HG03139 (cell line): ENCODE results near the gene GPR179.

Experiments
- ATAC-seq: cut with Tn5 transposase; IDR thresholded peaks from one replicate; pipeline ENCODE4 v1.9.1; 2021; ENCODE audit not compliant: unreplicated experiment

GPR179 gene

DNA sequence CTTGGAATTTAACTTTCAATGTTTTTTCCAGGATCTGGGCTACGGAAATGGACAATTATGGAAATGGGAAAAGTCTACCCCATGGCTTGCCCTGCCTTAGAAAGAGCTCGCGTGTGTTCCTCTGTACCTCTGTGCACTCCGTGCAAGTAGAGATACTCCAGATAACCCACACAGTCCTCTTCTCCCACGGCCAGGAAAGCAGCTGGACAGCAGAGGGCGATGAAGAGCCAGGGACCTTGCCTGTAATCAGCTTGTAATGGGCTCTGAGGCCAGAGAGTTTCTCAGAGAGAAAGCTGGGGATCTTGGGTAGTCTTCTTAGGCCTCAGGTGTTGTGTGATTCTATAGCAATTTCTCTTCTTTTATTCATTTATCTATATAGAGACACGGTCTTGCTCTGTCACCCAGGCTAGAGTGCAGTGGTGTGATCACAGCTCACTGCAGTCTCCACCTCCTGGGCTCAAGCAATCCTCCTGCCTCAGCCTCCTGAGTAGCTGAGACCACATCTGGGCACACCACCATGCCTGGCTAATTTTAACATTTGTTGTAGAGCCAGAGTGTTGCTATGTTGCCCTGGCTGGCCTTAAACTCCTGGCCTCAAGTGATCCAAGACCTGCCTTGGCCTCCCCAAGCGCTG lies 5.5 kb upstream of the GPR179 start:
- no peak for ATAC-seq

DNA sequence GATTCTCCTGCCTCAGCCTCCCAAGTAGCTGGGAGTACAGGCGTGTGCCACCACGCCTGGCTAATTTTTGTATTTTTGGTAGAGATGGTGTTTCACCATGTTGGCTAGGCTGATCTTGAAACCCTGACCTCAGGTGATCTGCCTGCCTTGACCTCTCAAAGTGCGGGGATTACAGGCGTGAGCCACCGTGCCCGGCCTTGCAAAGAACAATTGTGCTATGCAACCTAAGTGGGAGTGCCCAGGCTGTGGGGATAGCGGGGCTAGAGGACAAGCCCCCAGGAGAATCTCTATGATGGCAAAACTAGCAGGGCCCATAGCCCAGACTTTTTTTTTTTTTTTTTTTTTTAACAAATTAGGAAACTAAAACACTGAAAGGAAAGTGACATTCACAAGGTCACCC lies 2.0 kb upstream of the GPR179 start:
- ATAC-seq = no peak

DNA sequence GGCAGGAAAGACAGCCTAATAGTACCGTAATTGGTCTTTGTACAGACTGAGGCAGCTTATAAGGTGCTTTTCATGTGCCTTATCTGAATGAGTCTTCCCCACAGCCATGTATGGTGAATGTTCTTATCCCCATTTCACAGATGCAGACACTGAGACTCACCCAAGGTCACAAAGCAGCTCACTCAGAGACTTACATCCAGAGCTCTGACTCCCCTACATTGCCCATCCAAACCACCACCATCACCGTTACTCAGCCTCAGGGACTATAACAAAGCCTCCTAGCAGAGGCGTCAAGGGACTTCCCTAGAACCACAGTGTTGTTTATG lies 627 bp upstream of the GPR179 start:
- ATAC-seq = no peak

DNA sequence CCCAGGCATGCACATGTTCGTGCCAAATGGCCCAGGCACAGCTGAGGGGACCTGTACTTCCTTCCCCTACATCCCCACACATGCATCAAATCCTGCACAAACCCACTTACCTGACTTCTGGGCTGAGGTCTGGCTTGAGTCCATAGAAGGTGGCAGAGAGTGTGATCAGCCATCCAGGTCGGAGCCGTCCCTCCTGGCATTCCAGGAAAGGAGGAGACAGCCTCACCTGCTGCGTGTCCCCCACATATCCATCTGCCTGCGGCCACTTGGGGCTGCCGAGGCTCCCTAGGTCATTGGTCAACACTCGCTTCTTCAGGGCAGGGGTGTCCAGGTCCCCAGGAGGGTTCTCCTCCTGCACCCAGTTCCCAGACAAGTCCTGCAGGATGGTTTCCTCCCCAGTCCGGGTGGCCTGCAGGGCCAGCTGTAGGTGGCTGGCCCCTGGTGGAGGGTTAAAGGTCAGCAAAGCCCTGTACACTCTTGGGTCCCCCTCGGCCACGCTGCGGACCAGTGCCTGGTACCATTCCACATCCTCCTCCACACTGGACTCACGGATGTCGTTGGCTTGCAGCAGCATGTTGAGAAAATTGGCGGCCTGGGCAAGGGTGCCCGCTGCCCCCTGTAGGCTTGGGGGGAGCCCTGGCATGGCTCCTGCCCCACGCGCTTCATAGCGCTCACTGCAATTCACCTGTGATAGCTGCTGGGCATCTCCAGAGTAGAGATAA lies 709 bp downstream of the GPR179 start:
- ATAC-seq = no peak

DNA sequence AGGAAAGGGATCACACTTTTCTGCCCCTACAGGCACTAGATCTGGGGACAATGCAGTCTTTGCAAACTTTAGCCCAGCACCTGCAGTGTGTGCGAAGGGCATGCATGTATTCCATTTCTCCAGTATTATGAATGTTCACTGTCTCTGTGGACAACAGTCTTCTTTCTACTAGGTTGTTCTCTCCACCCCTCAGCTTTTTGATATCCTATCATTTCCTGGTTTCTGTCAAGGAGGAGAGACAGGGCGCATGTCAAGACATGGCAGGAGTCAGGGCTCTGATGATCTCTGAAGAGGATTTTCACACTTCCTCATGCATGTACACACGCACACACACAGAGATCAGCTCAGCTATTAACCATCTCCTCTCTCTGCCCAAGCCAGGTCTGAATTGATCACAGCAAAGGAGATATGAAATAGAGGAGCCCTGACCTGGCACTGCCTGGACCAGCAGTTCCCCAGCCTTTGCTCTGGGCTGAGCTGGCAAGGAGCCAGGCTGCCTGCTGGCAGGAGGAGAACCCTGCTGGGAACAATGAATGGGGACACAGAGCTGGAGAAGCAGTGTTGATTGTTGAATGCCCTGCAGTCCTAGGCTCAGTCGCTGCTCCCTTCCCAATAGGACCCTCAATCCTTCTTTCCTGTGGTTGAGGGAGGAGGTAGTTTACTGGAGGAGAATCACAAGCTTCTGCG lies 2.6 kb downstream of the GPR179 start:
- ATAC-seq = no peak

DNA sequence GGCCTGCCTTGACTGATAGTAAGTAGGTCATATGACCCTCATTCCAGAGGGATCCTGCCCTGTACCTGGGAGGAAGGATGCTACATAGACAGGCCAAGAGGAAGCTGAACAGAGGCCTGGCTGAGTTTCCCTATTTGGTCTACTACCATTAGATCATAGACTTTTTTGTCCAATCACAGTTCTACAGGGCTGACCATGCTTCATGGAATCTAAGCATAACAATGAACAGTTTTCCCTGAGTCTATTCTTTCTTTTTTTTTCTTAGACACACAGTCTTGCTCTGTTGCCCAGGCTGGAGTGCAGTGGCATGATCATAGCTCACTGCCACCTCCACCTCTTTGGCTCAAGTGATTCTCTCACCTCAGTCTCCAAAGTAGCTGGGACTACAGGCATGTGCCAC lies 3.9 kb downstream of the GPR179 start:
- ATAC-seq = no peak

DNA sequence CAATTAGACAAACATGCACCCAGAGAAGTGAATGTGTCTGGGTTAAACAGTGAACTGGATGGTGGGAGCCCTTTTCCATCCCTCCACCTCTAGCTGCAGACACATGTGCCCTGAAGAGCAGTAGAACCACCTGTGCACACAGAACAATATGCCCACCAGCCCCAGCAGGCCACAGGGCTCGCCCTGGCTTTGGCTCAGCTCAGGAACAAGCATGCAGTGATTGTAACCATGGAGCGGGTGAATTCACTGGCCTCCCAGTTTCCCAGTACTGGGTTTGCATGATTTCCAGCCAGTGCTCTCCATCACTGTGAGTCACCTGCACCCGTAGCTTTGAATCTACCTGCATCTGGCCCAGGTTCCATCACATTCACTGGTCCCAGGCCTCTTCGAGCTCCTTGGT lies 5.2 kb downstream of the GPR179 start:
- no peak for ATAC-seq

DNA sequence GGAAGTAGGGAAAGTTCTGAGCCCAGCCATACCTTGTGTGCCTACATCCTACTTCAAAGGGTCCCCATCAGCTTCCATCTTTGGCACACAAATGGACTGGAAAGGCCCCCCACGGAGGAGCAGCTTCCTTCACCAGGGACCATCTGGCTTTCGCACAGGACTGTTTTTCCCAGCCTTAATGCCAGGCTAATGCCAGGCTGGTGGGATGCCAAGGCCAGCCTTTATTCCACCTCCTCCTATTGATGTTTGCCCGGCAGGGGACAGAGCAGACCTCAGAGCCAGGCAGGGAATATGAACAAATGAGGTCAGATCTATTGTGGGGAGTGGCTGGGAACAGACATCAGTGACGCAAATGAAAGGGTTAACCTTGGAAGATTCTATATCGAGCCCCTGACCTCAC lies 5.7 kb downstream of the GPR179 start:
- no peak for ATAC-seq

DNA sequence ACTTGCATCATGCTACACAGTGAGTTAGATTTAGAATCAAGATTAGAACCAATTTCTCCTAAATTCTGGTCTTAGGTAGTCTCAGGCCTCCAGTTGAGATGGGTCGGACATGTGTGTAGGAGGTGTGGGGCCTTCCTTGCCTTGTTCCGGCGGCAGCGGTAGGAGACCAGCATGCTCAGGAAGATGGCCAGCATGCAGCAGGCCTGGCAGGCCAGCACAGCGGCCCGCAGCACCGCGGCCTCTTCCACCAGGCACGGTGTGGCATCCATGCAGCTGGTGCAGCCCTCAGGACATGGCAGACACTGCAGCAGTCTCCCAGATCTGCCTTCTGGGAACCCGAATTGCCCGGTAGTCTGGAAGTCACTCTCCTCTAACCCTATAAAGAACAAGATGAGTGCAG lies 6.9 kb downstream of the GPR179 start:
- no peak for ATAC-seq

DNA sequence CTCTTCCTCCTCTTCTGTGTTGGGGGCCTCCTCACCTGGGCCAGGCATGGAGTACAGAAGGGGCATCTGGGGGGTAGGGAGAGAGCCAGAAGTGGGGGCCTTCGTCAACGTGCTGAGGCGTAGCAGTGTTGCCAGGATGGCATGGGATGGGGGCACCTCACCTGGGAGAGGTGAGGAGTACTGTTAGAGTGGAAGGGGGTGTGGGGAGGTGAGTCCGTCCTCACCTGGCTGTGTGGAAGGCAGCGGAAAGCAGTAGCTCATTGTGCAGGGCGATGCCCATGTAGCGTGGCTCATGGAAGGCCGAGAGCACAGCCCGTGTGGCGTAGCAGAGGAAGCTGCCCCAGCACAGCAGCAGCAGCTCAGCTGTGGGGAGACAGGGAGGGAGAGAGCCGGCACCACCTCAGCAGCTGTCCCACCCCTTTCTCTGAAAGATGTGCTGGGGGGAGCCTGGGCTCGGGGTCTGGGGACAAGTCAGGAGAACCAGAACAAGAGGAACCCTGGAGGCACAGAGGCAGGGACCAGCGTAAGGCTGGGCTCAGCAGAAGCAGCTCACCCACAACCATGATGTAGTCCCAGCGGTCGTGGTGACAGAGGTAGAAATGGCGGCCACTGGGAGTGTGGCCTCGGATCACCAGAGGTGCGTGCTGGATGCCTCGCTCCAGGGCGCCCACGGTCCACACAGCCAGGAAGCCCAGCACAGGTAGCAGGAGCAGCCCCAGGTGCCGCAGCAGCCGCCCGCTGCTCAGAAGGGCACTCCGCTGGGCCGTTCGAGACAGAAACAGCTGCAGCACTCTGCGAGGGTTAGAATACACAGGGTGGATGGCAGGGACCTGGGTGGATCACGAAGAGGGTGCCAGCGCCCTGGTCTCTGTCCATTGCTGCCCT lies 9.0 kb downstream of the GPR179 start:
- no peak for ATAC-seq

DNA sequence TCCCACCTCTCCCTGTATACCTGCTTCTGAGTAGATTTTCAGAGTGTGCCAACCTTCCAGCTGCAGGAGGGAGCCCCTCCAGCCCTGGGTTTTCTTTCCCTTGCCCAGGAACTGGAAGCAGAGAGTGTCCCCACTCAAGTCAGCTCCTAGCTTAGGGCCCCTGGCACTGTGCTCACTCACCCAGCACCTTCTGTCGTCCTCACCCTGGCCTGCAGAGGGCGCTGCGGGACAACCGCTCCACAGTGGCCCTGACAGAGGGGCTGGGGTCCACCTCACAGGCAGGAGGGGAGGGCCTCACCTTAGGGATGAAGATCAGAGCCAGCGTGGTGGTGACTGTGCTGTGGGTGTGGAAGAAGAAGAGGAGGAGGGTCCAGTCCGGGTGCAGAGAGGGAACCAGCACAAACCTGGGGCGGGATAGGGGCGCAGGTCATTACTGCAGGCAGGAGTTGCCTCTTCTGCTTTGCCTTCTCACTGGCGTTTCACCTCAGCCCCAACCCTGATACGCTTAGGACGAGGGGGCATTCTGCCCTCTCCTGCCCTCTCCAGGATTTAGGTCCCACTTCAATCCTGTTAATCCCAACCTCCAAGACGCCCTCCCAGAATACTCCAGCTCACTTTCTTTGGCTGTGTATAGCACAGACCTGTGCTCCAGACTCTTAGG lies 10.0 kb downstream of the GPR179 start:
- ATAC-seq = no peak

DNA sequence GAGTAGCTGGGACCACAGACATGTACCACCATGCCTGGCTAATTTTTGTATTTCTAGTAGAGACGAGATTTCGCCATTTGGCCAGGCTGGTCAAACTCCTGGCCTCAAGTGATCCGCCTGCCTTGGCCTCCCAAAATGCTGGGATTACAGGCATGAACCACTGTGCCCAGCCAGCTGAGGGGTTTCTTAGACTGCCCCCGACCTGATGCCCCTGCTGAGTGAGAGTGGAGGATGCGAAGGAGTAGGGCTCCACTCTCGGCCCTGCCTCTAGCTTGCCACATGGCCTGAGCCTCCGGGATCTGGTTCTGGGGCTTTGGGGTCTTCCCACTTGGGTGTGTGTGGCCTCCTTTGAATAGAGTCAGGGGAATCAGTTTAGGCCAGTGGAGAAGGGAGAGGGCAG lies 11.0 kb downstream of the GPR179 start:
- ATAC-seq = no peak

DNA sequence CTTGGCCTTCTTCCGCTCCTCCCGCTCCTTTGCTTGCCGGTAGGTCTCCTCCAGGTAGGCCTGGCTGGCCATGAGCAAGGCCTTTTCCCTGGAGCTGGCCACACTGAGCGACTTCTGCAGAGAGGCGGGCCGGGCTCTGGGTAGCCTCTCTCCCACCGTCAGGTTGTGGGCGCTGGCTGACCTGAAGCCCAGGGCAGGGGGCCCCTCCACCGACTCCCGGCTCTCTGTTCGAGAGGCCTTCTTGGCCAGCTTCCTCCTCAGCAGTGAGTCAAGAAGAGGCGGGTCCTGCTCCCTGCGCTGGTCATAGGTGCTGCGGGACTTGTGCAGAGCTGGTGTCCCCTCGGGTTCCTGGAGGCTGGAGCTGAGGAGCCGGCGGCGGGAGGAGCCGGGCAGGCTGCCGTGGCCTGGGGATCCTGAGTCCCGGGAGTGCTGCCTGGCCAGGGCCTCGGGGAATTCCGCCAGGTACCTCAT lies 12.8 kb downstream of the GPR179 start:
- no peak for ATAC-seq

DNA sequence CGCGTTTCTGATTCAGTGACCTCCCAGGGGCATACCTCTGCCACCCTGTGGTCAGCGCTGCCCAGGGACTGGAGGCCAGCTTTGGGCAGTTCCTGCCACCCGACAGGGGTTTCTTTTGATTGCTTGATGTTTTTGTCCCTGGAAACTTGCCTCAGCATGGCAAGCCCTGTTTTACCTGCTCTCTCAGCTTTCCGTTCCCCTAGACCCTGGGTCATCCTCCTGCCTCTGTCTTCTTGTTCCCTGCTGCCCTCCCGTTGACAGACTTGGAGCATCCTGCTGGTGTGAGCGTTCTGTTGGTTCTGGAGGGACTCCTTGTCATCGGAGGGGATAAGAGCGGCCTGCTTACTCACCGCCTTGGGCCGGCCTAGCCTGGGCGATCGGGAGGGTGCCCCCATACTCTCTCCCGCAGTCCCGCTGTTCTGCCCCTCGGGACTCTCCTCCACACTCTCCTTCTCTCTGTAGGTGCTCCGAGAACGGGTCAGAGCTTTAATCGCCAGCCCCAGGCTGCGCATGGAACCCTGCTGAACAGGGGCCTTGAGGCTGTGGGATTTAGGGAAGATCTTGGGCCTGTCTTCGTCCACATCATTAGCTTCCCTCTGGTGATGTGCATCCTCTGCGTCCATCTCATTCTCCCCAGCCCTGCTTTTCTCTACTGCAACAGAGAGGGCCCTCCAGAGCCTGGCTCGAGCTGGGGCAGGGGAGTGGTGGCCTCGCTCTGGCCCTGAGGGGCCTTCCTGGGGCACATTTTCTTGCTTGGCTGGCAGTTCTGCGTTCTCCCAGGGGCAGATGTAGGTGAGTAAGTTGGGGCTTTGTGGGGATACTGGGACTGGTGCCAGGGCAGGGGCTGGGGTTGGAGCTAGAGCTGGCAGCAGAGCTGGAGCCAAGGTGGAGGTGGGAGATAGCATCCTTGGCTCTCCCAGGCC lies 13.7 kb downstream of the GPR179 start:
- no peak for ATAC-seq

DNA sequence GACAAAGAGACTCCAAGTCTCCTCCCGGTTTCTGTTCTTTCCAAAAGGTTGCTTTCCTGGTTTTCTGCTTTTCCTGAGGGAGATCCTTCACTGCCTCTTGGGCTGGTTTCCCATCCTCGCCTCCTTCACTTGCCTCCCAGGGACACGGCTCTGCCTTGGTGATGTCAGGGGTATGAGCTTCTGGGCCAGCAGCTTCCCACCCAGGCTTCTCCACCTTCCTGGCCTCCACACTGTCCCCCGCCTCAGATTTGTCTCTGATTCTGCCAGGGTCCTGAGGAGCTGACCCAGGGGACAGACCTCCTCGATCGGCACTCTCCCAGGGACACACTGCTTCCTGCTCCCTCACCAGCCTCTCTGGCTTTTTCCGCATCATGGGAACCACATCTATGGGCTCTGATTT lies 14.5 kb downstream of the GPR179 start:
- no peak for ATAC-seq

DNA sequence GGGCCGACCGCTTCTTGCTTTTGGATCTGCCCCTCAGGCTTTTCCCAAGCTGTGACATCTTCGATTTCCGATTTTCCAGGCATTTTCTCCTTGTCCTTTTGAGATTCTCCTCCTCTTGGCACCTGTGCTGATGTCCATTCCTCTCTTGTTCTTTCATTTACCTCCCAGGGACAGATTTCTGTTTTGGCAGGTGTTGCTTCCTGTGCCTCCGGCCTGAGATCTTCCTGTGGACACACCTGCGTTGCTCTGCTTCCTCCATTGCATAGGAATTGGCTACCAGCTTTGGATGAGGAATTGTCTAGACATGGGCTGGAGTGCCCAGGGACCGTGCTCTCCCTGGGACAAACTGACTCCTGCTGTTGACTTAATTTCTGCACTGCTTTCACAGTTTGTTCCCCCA lies 15.1 kb downstream of the GPR179 start:
- ATAC-seq = no peak

DNA sequence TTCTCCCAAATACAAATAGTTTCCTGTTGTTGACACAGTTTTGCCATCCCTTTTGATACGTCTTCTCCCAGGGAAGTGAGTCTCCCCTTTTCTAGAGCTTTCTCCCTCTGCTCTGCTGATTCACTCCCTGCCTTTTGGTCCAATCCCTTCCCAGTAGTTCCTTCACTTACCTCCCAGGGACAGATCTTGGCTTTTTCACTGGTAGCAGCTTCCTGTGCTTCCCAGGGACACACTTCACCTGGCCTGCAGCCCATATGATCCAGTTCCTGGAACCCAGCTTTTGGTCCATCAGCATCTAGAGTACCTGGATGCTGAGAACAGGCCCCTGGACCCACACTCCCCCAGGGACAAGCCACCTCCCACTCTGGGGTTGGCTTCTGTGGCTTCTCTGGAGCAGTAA lies 15.8 kb downstream of the GPR179 start:
- no peak for ATAC-seq

DNA sequence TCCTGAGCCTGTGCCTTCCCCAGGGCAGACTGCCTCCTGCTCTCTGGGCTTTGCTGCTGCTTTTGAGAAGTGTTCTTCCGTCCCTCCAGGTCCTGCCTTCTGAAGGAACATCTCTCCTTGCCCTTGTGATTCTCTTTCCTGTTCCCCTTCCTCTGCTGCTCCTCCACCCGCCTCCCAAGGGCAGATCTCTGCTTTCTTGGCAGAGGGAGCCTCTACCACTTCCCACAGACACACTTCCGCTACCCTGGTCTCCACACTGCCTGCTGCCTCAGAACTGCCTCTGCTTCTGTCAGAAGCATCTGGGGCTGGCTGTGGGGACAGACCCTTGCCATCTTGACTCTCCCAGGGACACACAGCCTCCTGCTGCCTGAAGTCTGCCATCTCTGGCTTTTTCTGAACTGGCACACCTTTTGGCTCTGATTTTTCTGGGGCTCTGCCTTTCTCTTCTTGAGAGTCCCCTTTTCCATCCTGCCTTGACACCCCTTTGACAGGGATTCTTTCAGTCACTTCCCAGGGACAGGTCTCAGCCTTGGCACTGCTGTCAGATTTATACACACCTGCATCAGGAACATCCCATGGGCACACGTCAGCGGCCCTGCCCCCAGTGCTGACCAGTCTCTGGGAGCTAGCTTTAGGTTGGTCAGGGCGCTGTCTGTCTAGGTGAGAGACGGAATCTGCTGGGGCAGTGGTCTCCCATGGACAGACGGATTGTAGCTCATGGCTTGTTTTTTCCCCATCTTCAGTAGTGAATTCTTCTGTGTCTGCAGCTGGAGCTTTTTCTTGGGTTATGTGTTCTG lies 16.6 kb downstream of the GPR179 start:
- ATAC-seq = no peak

DNA sequence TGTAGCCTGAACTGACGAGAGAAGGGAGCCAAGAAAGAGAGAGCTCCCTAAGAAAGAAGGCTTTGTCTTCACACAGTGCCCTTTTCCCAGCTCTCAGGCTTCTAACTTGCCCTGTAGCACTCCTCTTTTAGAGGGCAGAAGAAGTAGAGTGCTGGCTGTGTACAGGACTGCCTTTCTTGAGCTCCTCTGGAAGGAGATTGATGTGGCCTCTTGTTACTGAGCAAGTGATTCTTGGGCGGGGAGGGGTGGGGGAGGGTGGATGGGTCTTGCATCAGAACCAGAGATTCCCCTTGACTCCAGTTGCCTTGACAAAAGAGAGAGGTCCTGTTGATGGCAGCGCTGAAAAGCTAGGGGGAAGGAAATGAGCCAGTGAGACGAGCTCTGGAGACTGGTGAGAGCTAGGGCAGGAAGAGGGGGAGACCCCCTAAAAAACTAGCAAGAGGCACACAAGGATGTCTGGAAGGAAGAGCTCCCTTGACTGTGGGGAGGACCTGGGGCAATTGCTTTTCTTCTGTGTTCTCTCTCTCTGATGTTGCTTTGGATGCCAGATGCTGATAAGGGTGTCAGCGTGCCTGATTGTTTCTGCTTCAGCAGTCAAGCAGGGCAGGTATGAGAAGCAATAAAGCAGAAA lies 18.4 kb downstream of the GPR179 start:
- ATAC-seq = no peak
